IMR-90 (cell line): ENCODE measurements around the gene TMEM176A. TPM values are rescaled to one million over a fixed set of nuclear protein-coding genes. Genes with fewer than 3 reads are reported as not detected.

Experiments
- ATAC-seq: fragments of 200-7000 bp; cut with Tn5 transposase; 2 replicates; pipeline ENCODE4 v1.9.1; 2020; ENCODE audit warnings: low read depth, mild to moderate bottlenecking, moderate library complexity
- BruUV-seq: library from RNA; stranded (reverse); fragments of 400-500 nt; replicated peaks from 2 replicates; lab custom pipeline; 2021; lab: Mats Ljungman, UMichigan
- CTCF ChIA-PET: fragments of 300-600 bp; formaldehyde crosslinking; extraction: SDS; loops from one replicate; lab custom pipeline; 2021; ENCODE audit warnings: antibody characterized with exemption; lab: Yijun Ruan, JAX
- POLR2A ChIA-PET: fragments of 300-600 bp; sonication (Branson Sonifier 250); formaldehyde crosslinking; loops from one replicate; lab custom pipeline; 2022; ENCODE audit warnings: antibody characterized with exemption; ENCODE audit not compliant: unreplicated experiment; lab: Charles Lee
- DNase-seq: peaks from one replicate; pipeline ENCODE4 v3.0.0; 2013
- H2AFZ ChIP-seq: replicated peaks from 2 replicates; pipeline ENCODE3; 2013; ENCODE audit warnings: low read length, mild to moderate bottlenecking; ENCODE audit not compliant: poor library complexity
- H2AK5ac ChIP-seq: 2 replicates; pipeline ENCODE4 v1.6.1; 2013; ENCODE audit warnings: low read depth, low read length, inconsistent platforms
- H2AK9ac ChIP-seq: replicated peaks from 2 replicates; pipeline ENCODE3; 2013; ENCODE audit warnings: mild to moderate bottlenecking, low read depth, low read length, moderate library complexity; ENCODE audit not compliant: poor library complexity
- H2BK120ac ChIP-seq: 2 replicates; pipeline ENCODE4 v1.6.1; 2013; ENCODE audit warnings: low read depth, low read length, inconsistent platforms
- H2BK15ac ChIP-seq: 3 replicates; pipeline ENCODE4 v1.6.1; 2013; ENCODE audit warnings: low read depth, low read length, inconsistent platforms
- H2BK20ac ChIP-seq: 2 replicates; pipeline ENCODE4 v1.6.1; 2013; ENCODE audit warnings: low read depth, mild to moderate bottlenecking, inconsistent platforms, low read length, moderate library complexity
- H2BK5ac ChIP-seq: 2 replicates; pipeline ENCODE4 v1.6.1; 2013; ENCODE audit warnings: mild to moderate bottlenecking, low read depth, low read length, inconsistent platforms; ENCODE audit not compliant: poor library complexity, severe bottlenecking
- H3K14ac ChIP-seq: replicated peaks from 2 replicates; pipeline ENCODE4 v1.6.1; 2013; ENCODE audit warnings: low read depth, low read length, inconsistent platforms
- H3K18ac ChIP-seq: 2 replicates; pipeline ENCODE4 v1.6.1; 2013; ENCODE audit warnings: low read depth, low read length, control low read depth
- H3K23ac ChIP-seq: 2 replicates; pipeline ENCODE4 v1.6.1; 2013; ENCODE audit warnings: low read depth, low read length, inconsistent platforms
- H3K27ac ChIP-seq: 2 replicates; pipeline ENCODE4 v1.5.1; 2013; ENCODE audit warnings: mild to moderate bottlenecking, control low read depth, low read length; ENCODE audit not compliant: insufficient read depth
- H3K27me3 ChIP-seq: 2 replicates; pipeline ENCODE4 v1.6.1; 2013; ENCODE audit warnings: low read length; ENCODE audit not compliant: control insufficient read depth, insufficient read depth
- H3K36me3 ChIP-seq: 2 replicates; pipeline ENCODE4 v1.6.1; 2013; ENCODE audit warnings: low read length, mixed read lengths; ENCODE audit not compliant: control insufficient read depth, insufficient read depth
- H3K4ac ChIP-seq: 2 replicates; pipeline ENCODE4 v1.6.1; 2013; ENCODE audit warnings: low read depth, low read length, inconsistent platforms
- H3K4me1 ChIP-seq: 2 replicates; pipeline ENCODE4 v1.6.1; 2013; ENCODE audit warnings: low read length, mixed read lengths; ENCODE audit not compliant: control insufficient read depth, insufficient read depth
- H3K4me2 ChIP-seq: 2 replicates; pipeline ENCODE4 v1.6.1; 2013; ENCODE audit warnings: low read depth, mild to moderate bottlenecking, control low read depth, low read length, moderate library complexity
- H3K4me3 ChIP-seq: 2 replicates; pipeline ENCODE4 v1.5.1; 2013; ENCODE audit warnings: low read depth, mild to moderate bottlenecking, control low read depth, low read length, moderate library complexity; ENCODE audit not compliant: insufficient read depth
- H3K56ac ChIP-seq: 2 replicates; pipeline ENCODE4 v1.6.1; 2013; ENCODE audit warnings: low read length, inconsistent platforms; ENCODE audit not compliant: insufficient read depth; ENCODE audit errors: extremely low read depth
- H3K79me1 ChIP-seq, 2 experiments: 2 replicates each; pipeline ENCODE4 v1.6.1; 2013; ENCODE audit warnings: low read length in 2 of 2, inconsistent platforms in 1 of 2, low read depth in 1 of 2
- H3K9ac ChIP-seq: 2 replicates; pipeline ENCODE4 v1.6.1; 2013; ENCODE audit warnings: low read depth, low read length, control low read depth
- H3K9me1 ChIP-seq: 2 replicates; pipeline ENCODE4 v1.6.1; 2013; ENCODE audit warnings: low read length, inconsistent platforms; ENCODE audit not compliant: insufficient read depth
- H3K9me3 ChIP-seq: 2 replicates; pipeline ENCODE4 v1.6.1; 2013; ENCODE audit warnings: low read length; ENCODE audit not compliant: control insufficient read depth, insufficient read depth
- H4K20me1 ChIP-seq: 2 replicates; pipeline ENCODE4 v1.6.1; 2013; ENCODE audit warnings: low read length, inconsistent platforms; ENCODE audit not compliant: insufficient read depth
- H4K5ac ChIP-seq: 2 replicates; pipeline ENCODE4 v1.6.1; 2013; ENCODE audit warnings: mild to moderate bottlenecking, low read depth, low read length, control low read depth
- H4K8ac ChIP-seq, 2 experiments: 2 replicates each; pipeline ENCODE4 v1.6.1; 2013; ENCODE audit warnings: low read depth in 2 of 2, low read length in 2 of 2, control low read depth in 1 of 2, inconsistent platforms in 1 of 2
- H4K91ac ChIP-seq: 2 replicates; pipeline ENCODE4 v1.6.1; 2013; ENCODE audit warnings: low read depth, low read length, inconsistent platforms; ENCODE audit not compliant: insufficient read depth
- BHLHE40 ChIP-seq: fragments of 150-350 bp; IDR thresholded peaks from 2 replicates; pipeline ENCODE4 v1.6.1; 2016; ENCODE audit warnings: mild to moderate bottlenecking, low read depth, low read length
- CEBPB ChIP-seq: IDR thresholded peaks from 2 replicates; pipeline ENCODE4 v1.6.1; 2012; ENCODE audit warnings: low read depth, low read length, improper control_type of control experiment
- CHD1 ChIP-seq: IDR thresholded peaks from 2 replicates; pipeline ENCODE4 v1.6.1; 2012; ENCODE audit warnings: low read depth, low read length, improper control_type of control experiment
- CTCF ChIP-seq: conservative IDR thresholded peaks from 2 replicates; pipeline ENCODE4 v1.5.1; 2012; ENCODE audit warnings: mild to moderate bottlenecking, low read depth, low read length, improper control_type of control experiment
- ELK1 ChIP-seq: fragments of 150-350 bp; IDR thresholded peaks from 2 replicates; pipeline ENCODE4 v1.6.1; 2016; ENCODE audit warnings: low read depth, mild to moderate bottlenecking, low read length, moderate library complexity, borderline replicate concordance
- FOS ChIP-seq: fragments of 150-350 bp; IDR thresholded peaks from 2 replicates; pipeline ENCODE4 v1.6.1; 2016; ENCODE audit warnings: low read depth, low read length
- MAFK ChIP-seq: IDR thresholded peaks from 2 replicates; pipeline ENCODE4 v1.6.1; 2012; ENCODE audit warnings: low read depth, low read length, improper control_type of control experiment
- MAZ ChIP-seq: IDR thresholded peaks from 2 replicates; pipeline ENCODE4 v1.6.1; 2012; ENCODE audit warnings: low read depth, mild to moderate bottlenecking, low read length, improper control_type of control experiment, moderate library complexity, borderline replicate concordance
- MXI1 ChIP-seq: IDR thresholded peaks from 2 replicates; pipeline ENCODE4 v1.6.1; 2012; ENCODE audit warnings: low read depth, mild to moderate bottlenecking, low read length, moderate library complexity, borderline replicate concordance
- NFE2L2 ChIP-seq: fragments of 150-350 bp; IDR thresholded peaks from 2 replicates; pipeline ENCODE4 v1.6.1; 2016; ENCODE audit warnings: low read depth, mild to moderate bottlenecking, low read length
- POLR2A ChIP-seq: IDR thresholded peaks from 2 replicates; pipeline ENCODE4 v1.6.1; 2012; ENCODE audit warnings: mild to moderate bottlenecking, low read depth, low read length
- RAD21 ChIP-seq: IDR thresholded peaks from 2 replicates; pipeline ENCODE4 v1.6.1; 2012; ENCODE audit warnings: low read length, improper control_type of control experiment
- RCOR1 ChIP-seq: IDR thresholded peaks from 2 replicates; pipeline ENCODE4 v1.6.1; 2012; ENCODE audit warnings: mild to moderate bottlenecking, low read length, improper control_type of control experiment; ENCODE audit not compliant: insufficient replicate concordance
- RFX5 ChIP-seq: IDR thresholded peaks from 2 replicates; pipeline ENCODE4 v1.8.0; 2012; ENCODE audit warnings: low read depth, mild to moderate bottlenecking, low read length, moderate library complexity
- SMC3 ChIP-seq: fragments of 150-350 bp; IDR thresholded peaks from 2 replicates; pipeline ENCODE4 v1.6.1; 2016; ENCODE audit warnings: low read depth, mild to moderate bottlenecking, antibody characterized with exemption, low read length, moderate library complexity
- USF2 ChIP-seq: fragments of 150-350 bp; IDR thresholded peaks from 2 replicates; pipeline ENCODE4 v1.6.1; 2017; ENCODE audit warnings: mild to moderate bottlenecking, antibody characterized with exemption, low read length, low read depth
- WGBS, 2 experiments: methylation state at CpG; one replicate each; pipeline versions ENCODE4 v1.1.5 to v1.1.7; 2013; ENCODE audit warnings: missing lambda C conversion rate in 2 of 2; ENCODE audit not compliant: insufficient read length in 1 of 2; ENCODE audit errors: extremely low coverage in 2 of 2; 5-methylcytosine and 5-hydroxymethylcytosine counted together
- dilution Hi-C: fragments of 300-500 bp; cut with HindIII; formaldehyde crosslinking; loops from one replicate; pipeline ENCODE4 v1.14.3; 2018; ENCODE audit warnings: low sequenced_read_pairs; ENCODE audit not compliant: unreplicated experiment
- in situ Hi-C: fragments of 300-500 bp; cut with MboI; formaldehyde crosslinking; loops from 3 replicates; pipeline ENCODE4 v1.14.3; 2019; ENCODE audit warnings: low sequenced_read_pairs, inconsistent platforms, mixed read lengths
- intact Hi-C: fragments of 100-400 bp; cut with micrococcal nuclease; formaldehyde crosslinking; loops from 2 replicates; pipeline ENCODE4 v1.10.0; 2022
- polyA plus RNA-seq, 3 experiments: library from polyadenylated mRNA; depleted of rRNA; stranded (reverse); fragments of >200 nt; gene quantifications; 2 replicates each; pipeline ENCODE4 v1.2.3, GENCODE V29; 2012; ENCODE audit warnings: low replicate concordance in 1 of 3
- total RNA-seq: library from RNA; depleted of rRNA; stranded (reverse); fragments of >200 nt; gene quantifications from 2 replicates; pipeline ENCODE4 v1.2.3, GENCODE V29; 2012

Gene TMEM176A
- total and polyA plus RNA-seq, 2 of the 4 experiments (the other 2 are of a cell fraction), result not detected

- dilution Hi-C loops, result no loop called here
Measured at GRCh38 chr7:150791304-150791703, 9.3 kb upstream of the TMEM176A start.

More at GRCh38 chr7:150791304-150791703, 9.3 kb upstream of the TMEM176A start:
- Histone ChIP-seq H3K14ac (no peak overlapping the region), H3K9ac (no peak overlapping the region), H3K79me1 (no peaks in the 10 kb centered on the region), H3K9me3 (no peaks in the 10 kb centered on the region), H3K4ac (no peak overlapping the region), H2AFZ (no peak overlapping the region), H3K4me3 (no peak overlapping the region), H3K4me1 (peaks cover 19% of the 10 kb centered on the region; the same call in 1 of the 2 replicates), H4K8ac (no peak overlapping the region), H3K18ac (no peak overlapping the region), H4K20me1 (no peaks in the 10 kb centered on the region), H3K23ac (no peak overlapping the region), H2BK20ac (no peak overlapping the region), H2BK5ac (no peak overlapping the region), H2AK9ac (no peak overlapping the region), H3K27ac (no peak overlapping the region), H2AK5ac (no peak overlapping the region), H3K36me3 (peaks cover 3% of the 10 kb centered on the region; the same call in 1 of the 2 replicates), H3K56ac (no peak overlapping the region), H3K9me1 (no peaks in the 10 kb centered on the region), H4K91ac (no peak overlapping the region), H4K5ac (no peak overlapping the region; the same call in 1 of the 2 replicates), H3K27me3 (no peaks in the 10 kb centered on the region), H3K4me2 (no peak overlapping the region), H2BK120ac (no peak overlapping the region), H2BK15ac (no peak overlapping the region)
- in situ Hi-C loops, result loop anchor here (25.0 kb wide), 1 partner anchor 321 kb away; no protein-coding TSS in a partner anchor
- ChIA-PET POLR2A (no interaction called here), CTCF (no interaction called here)
- DNase-seq, result no peak
- WGBS, 2 experiments, result no CpG with 5 or more reads among the region's 5 CpGs
- intact Hi-C loops, result no loop called here
- BruUV-seq, result no TSS peak
- TF ChIP-seq CEBPB (no peak), MAFK (no peak), RAD21 (no peak), CHD1 (no peak), SMC3 (no peak), MAZ (no peak), RFX5 (no peak), NFE2L2 (no peak), RCOR1 (no peak), BHLHE40 (no peak), CTCF (no peak), ELK1 (no peak), MXI1 (no peak), POLR2A (no peak), USF2 (no peak), FOS (no peak)
- ATAC-seq, result no peak
